ENCODE data around the gene LRP1B.

DNA sequence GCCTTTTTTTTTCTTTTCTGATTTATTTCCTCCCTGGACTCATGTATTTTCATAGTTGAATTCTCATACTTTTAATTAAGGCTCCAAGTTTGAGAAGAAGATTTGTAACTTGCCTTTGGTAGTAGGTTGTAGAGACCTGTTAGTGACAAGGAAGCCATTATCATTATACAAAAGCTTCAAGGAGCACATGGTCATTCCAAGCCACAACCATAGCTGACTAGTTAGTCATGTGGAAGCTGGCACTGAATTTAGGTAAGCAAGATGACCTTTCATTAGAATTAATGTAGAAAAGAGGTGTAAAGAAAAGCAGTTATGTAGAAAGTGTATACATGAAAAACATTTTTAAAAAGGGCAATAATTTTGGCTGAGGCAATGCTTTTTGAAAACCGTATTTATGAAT lies 89.7 kb downstream of the LRP1B start:
- TF ChIP-seq, protein P1, sequence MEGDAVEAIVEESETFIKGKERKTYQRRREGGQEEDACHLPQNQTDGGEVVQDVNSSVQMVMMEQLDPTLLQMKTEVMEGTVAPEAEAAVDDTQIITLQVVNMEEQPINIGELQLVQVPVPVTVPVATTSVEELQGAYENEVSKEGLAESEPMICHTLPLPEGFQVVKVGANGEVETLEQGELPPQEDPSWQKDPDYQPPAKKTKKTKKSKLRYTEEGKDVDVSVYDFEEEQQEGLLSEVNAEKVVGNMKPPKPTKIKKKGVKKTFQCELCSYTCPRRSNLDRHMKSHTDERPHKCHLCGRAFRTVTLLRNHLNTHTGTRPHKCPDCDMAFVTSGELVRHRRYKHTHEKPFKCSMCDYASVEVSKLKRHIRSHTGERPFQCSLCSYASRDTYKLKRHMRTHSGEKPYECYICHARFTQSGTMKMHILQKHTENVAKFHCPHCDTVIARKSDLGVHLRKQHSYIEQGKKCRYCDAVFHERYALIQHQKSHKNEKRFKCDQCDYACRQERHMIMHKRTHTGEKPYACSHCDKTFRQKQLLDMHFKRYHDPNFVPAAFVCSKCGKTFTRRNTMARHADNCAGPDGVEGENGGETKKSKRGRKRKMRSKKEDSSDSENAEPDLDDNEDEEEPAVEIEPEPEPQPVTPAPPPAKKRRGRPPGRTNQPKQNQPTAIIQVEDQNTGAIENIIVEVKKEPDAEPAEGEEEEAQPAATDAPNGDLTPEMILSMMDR (IDR thresholded peaks at IDR 0.05) = no peak
- TF ChIP-seq POLR2A (IDR thresholded peaks at IDR 0.05) = no peak

Measured in Peyer's patch (tissue), 4 donors.